Lower leg skin (tissue), 4 donors: ENCODE results near the gene CEACAM6. TPM values are rescaled to one million over a fixed set of nuclear protein-coding genes. Genes with fewer than 3 reads are reported as not detected.

Experiments used
- DNase-seq, 2 donors: peaks; one replicate each; pipeline ENCODE4 v3.0.0-alpha.2; 2019; ENCODE audit warnings: low spot score in 2 of 2
- H3K4me3 ChIP-seq: fragments of 200-600 bp; sonication (generic); 2 replicates; pipeline ENCODE4 v1.5.1; 2017; ENCODE audit warnings: mild to moderate bottlenecking, low read depth; ENCODE audit not compliant: poor library complexity, severe bottlenecking
- CTCF ChIP-seq, 3 donors: fragments of 450-650 bp; IDR thresholded peaks; one replicate each; pipeline ENCODE4 v1.5.1; 2016; ENCODE audit warnings: antibody characterized with exemption in 3 of 3, mild to moderate bottlenecking in 3 of 3, moderate library complexity in 2 of 3
- POLR2A ChIP-seq, 2 donors: fragments of 450-650 bp; IDR thresholded peaks; one replicate each; pipeline ENCODE4 v1.6.1; 2016 to 2017; ENCODE audit warnings: antibody characterized with exemption in 2 of 2, mild to moderate bottlenecking in 1 of 2, moderate library complexity in 1 of 2
- WGBS, 2 donors: methylation state at CpG; one replicate each; pipeline ENCODE4 v1.1.5; 2018; 5-methylcytosine and 5-hydroxymethylcytosine counted together
- intact Hi-C: fragments of 100-400 bp; cut with DNase I; formaldehyde crosslinking; loops from one replicate; pipeline ENCODE4 v1.15.0; 2023; ENCODE audit warnings: low total_unique reads
- total RNA-seq, 4 donors: library from RNA; depleted of rRNA; stranded (reverse); fragments of >200 nt; gene quantifications; one replicate each; pipeline ENCODE4 v1.1.0, GENCODE V29; 2016

The CEACAM6 gene
- total RNA-seq, 4 donors from 2014 or later = 2.6 to 23.1 (median 14.5) TPM

- intact Hi-C loops = no loop called here
- no peak for TF ChIP-seq CTCF (IDR thresholded peaks at IDR 0.05)
- TF ChIP-seq POLR2A (IDR thresholded peaks at IDR 0.05) = no peak
- WGBS, 2 donors = 39 to 56% methylated on average over 3 of the region's 3 CpGs
- DNase-seq = peak in 1 of 2 donors; percentile 27
- no peak overlapping the region for H3K4me3 ChIP-seq
Measured at GRCh38 chr19:41811036-41811435, 55.7 kb downstream of the CEACAM6 start.

- no peak overlapping the region for H3K4me3 ChIP-seq
- WGBS, 2 donors = 70 to 80% methylated on average over 3 of the region's 3 CpGs
- no peak for DNase-seq
- TF ChIP-seq CTCF (IDR thresholded peaks at IDR 0.05) = no peak
- no peak for TF ChIP-seq POLR2A (IDR thresholded peaks at IDR 0.05)
- intact Hi-C loops = no loop called here
Measured at GRCh38 chr19:41811981-41812380, 56.7 kb downstream of the CEACAM6 start.

- intact Hi-C loops = no loop called here
- no peak for TF ChIP-seq POLR2A (IDR thresholded peaks at IDR 0.05)
- WGBS, 2 donors = 66 to 71% methylated on average over 4 of the region's 4 CpGs
- DNase-seq = no peak
- no peak overlapping the region for H3K4me3 ChIP-seq
Measured at GRCh38 chr19:41813911-41814310, 58.6 kb downstream of the CEACAM6 start.

GRCh38 chr19:41815301-41815700, 60.0 kb downstream of the CEACAM6 start:
- no peak overlapping the region for H3K4me3 ChIP-seq
- TF ChIP-seq POLR2A (IDR thresholded peaks at IDR 0.05) (no peak), CTCF (IDR thresholded peaks at IDR 0.05) (no peak)
- WGBS, 2 donors = 62 to 80% methylated on average over 4 of the region's 4 CpGs
- DNase-seq = no peak
- intact Hi-C loops = no loop called here

- DNase-seq = no peak
- intact Hi-C loops = no loop called here
- WGBS, 2 donors = 51 to 59% methylated on average over 2 of the region's 2 CpGs
Measured at GRCh38 chr19:41816761-41817160, 61.4 kb downstream of the CEACAM6 start.

GRCh38 chr19:41821003-41821735, 65.8 kb downstream of the CEACAM6 start:
- no peak for TF ChIP-seq CTCF (IDR thresholded peaks at IDR 0.05)
- no peak for TF ChIP-seq POLR2A (IDR thresholded peaks at IDR 0.05)
- WGBS, 2 donors = 39 to 41% methylated on average over 12 of the region's 12 CpGs
- intact Hi-C loops = no loop called here
- no peak for DNase-seq
- no peak overlapping the region for H3K4me3 ChIP-seq

More at GRCh38 chr19:41816761-41817160, 61.4 kb downstream of the CEACAM6 start:
- TF ChIP-seq CTCF (IDR thresholded peaks at IDR 0.05) = no peak
- no peak for TF ChIP-seq POLR2A (IDR thresholded peaks at IDR 0.05)
- H3K4me3 ChIP-seq = no peak overlapping the region

Other genes starting within 250 kb of the CEACAM6 start
- gene CEACAM21, start 179.4 kb upstream of the CEACAM6 start, total RNA-seq = under 1 TPM in 1 of 4 donors, not detected in 3; 0.75 TPM
- gene CEACAM4, start 128.5 kb upstream of the CEACAM6 start, total RNA-seq = under 1 TPM in 2 of 4 donors, not detected in 2; 0.84 to 0.88 TPM
- gene CEACAM7, start 67.3 kb upstream of the CEACAM6 start, total RNA-seq = 1 to 10 TPM; 3.7 to 7.8 (median 5.0) TPM
- 10 to 100 TPM in 2 of 4 donors, 1 to 10 TPM in 2; 6.0 to 14.0 (median 9.1) TPM for gene CEACAM5, start 46.9 kb upstream of the CEACAM6 start, total RNA-seq
- gene CEACAM3, start 41.1 kb downstream of the CEACAM6 start, total RNA-seq = not detected
- not detected for gene LYPD4, start 89.2 kb downstream of the CEACAM6 start, total RNA-seq
- gene DMRTC2, start 89.5 kb downstream of the CEACAM6 start, total RNA-seq = not detected
- gene RPS19, start 104.7 kb downstream of the CEACAM6 start, total RNA-seq = 1,000 to 10,000 TPM; 1,327 to 3,048 (median 2,121) TPM
- gene CD79A, start 121.7 kb downstream of the CEACAM6 start, total RNA-seq = under 1 TPM in 1 of 4 donors, not detected in 3; 0.81 TPM
- 10 to 100 TPM; 56.9 to 94.3 (median 68.7) TPM for gene ARHGEF1, start 127.7 kb downstream of the CEACAM6 start, total RNA-seq
- under 1 TPM in 1 of 4 donors, not detected in 3; 0.16 TPM for gene ERFL, start 172.9 kb downstream of the CEACAM6 start, total RNA-seq
- 100 to 1,000 TPM; 125 to 152 (median 128) TPM for gene RABAC1, start 203.8 kb downstream of the CEACAM6 start, total RNA-seq
- not detected for gene ATP1A3, start 238.7 kb downstream of the CEACAM6 start, total RNA-seq